Liver (tissue), 9 donors: ENCODE measurements around the gene ANKRD9. TPM values are rescaled to one million over a fixed set of nuclear protein-coding genes. Genes with fewer than 3 reads are reported as not detected.

Experiments used
- DNase-seq: peaks from one replicate; pipeline ENCODE4 v3.0.0-alpha.2; 2017; ENCODE audit warnings: low spot score
- H3K27ac ChIP-seq, 2 donors: one replicate each; pipeline ENCODE4 v1.7.0; 2013; ENCODE audit warnings: inconsistent platforms in 2 of 2, low read length in 2 of 2, control low read depth in 1 of 2, low read depth in 1 of 2, mild to moderate bottlenecking in 1 of 2
- H3K27me3 ChIP-seq, 4 donors: one replicate each; pipeline versions ENCODE4 v1.6.1 to v1.7.0; 2013; ENCODE audit warnings: low read length in 3 of 4, inconsistent platforms in 1 of 4, mild to moderate bottlenecking in 1 of 4, moderate library complexity in 1 of 4; ENCODE audit not compliant: control insufficient read depth in 4 of 4, insufficient read depth in 4 of 4
- H3K36me3 ChIP-seq, 4 donors: one replicate each; pipeline versions ENCODE4 v1.6.1 to v1.7.0; 2013; ENCODE audit warnings: low read length in 3 of 4, mild to moderate bottlenecking in 3 of 4, low read depth in 1 of 4, moderate library complexity in 1 of 4; ENCODE audit not compliant: control insufficient read depth in 4 of 4, insufficient read depth in 3 of 4
- H3K4me1 ChIP-seq, 4 donors: one replicate each; pipeline versions ENCODE4 v1.6.1 to v1.7.0; 2013; ENCODE audit warnings: low read length in 3 of 4, mild to moderate bottlenecking in 3 of 4, moderate library complexity in 1 of 4; ENCODE audit not compliant: control insufficient read depth in 4 of 4, insufficient read depth in 4 of 4
- H3K4me3 ChIP-seq, 3 donors: one replicate each; pipeline versions ENCODE4 v1.6.1 to v1.7.0; 2013; ENCODE audit warnings: low read length in 3 of 3, control low read depth in 1 of 3, low read depth in 1 of 3, mild to moderate bottlenecking in 1 of 3
- H3K9ac ChIP-seq, 2 donors: one replicate each; pipeline ENCODE4 v1.7.0; 2013; ENCODE audit warnings: low read length in 2 of 2, mild to moderate bottlenecking in 2 of 2, moderate library complexity in 2 of 2, control low read depth in 1 of 2, low read depth in 1 of 2
- H3K9me3 ChIP-seq, 4 donors: one replicate each; pipeline versions ENCODE4 v1.6.1 to v1.7.0; 2013; ENCODE audit warnings: low read length in 3 of 4; ENCODE audit not compliant: control insufficient read depth in 4 of 4
- ATF3 ChIP-seq: IDR thresholded peaks from 2 replicates; pipeline ENCODE4 v1.6.1; 2016; ENCODE audit warnings: antibody characterized with exemption
- EGR1 ChIP-seq, 2 donors: IDR thresholded peaks; 2 replicates each; pipeline ENCODE4 v1.6.1; 2016 to 2018; ENCODE audit warnings: antibody characterized with exemption in 2 of 2, low read depth in 2 of 2
- FOXA1 ChIP-seq: IDR thresholded peaks from 2 replicates; pipeline ENCODE4 v1.6.1; 2016; ENCODE audit warnings: antibody characterized with exemption
- FOXA2 ChIP-seq: IDR thresholded peaks from 2 replicates; pipeline ENCODE4 v1.6.1; 2016; ENCODE audit warnings: antibody characterized with exemption
- GABPA ChIP-seq, 2 donors: IDR thresholded peaks in 1 of 2; conservative IDR thresholded peaks in 1 of 2; 2 replicates each; pipeline ENCODE4 v1.6.1; 2016; ENCODE audit warnings: antibody characterized with exemption in 2 of 2, mild to moderate bottlenecking in 1 of 2, moderate library complexity in 1 of 2
- HNF4A ChIP-seq, 2 donors: conservative IDR thresholded peaks; 2 replicates each; pipeline ENCODE4 v1.6.1; 2016; ENCODE audit warnings: antibody characterized with exemption in 2 of 2, mild to moderate bottlenecking in 2 of 2
- HNF4G ChIP-seq: IDR thresholded peaks from 2 replicates; pipeline ENCODE4 v1.6.1; 2016; ENCODE audit warnings: antibody characterized with exemption
- JUND ChIP-seq, 2 donors: IDR thresholded peaks; 2 replicates each; pipeline ENCODE4 v1.6.1; 2016; ENCODE audit warnings: antibody characterized with exemption in 2 of 2
- NR2F2 ChIP-seq: IDR thresholded peaks from 2 replicates; pipeline ENCODE4 v1.6.1; 2016; ENCODE audit warnings: antibody characterized with exemption
- RXRA ChIP-seq, 2 donors: IDR thresholded peaks; 2 replicates each; pipeline ENCODE4 v1.6.1; 2017 to 2018; ENCODE audit warnings: antibody characterized with exemption in 2 of 2, mild to moderate bottlenecking in 1 of 2
- SP1 ChIP-seq: IDR thresholded peaks from 2 replicates; pipeline ENCODE4 v1.6.1; 2018; ENCODE audit warnings: antibody characterized with exemption, mild to moderate bottlenecking
- TAF1 ChIP-seq: conservative IDR thresholded peaks from 2 replicates; pipeline ENCODE4 v1.6.1; 2016; ENCODE audit warnings: antibody characterized with exemption, mild to moderate bottlenecking
- ZBTB33 ChIP-seq: IDR thresholded peaks from 2 replicates; pipeline ENCODE4 v1.6.1; 2016; ENCODE audit warnings: antibody characterized with exemption
- WGBS: extraction: QIAGEN DNeasy Blood & Tissue Kit; methylation state at CpG from one replicate; pipeline ENCODE4 v1.1.7; 2013; 5-methylcytosine and 5-hydroxymethylcytosine counted together
- polyA plus RNA-seq, 2 donors: library from polyadenylated mRNA; stranded (reverse) in 1 of 2; unstranded in 1 of 2; fragments of 200-250 nt in 1 of 2; fragments of >200 nt in 1 of 2; fragmentation: Nextera tagmentation in 1 of 2; extraction: Ambion mirVana in 1 of 2; gene quantifications; one replicate each; pipeline versions ENCODE4 v1.2.1 to v1.2.3, GENCODE V29; 2013 to 2015
- total RNA-seq, 2 donors: library from RNA; depleted of rRNA; stranded (reverse); fragments of >200 nt; gene quantifications; one replicate each; pipeline ENCODE4 v1.2.3, GENCODE V29; 2014
- TF ChIP-seq, protein P1 (sequence below): IDR thresholded peaks from 2 replicates; pipeline ENCODE4 v1.6.1; 2016; ENCODE audit warnings: antibody characterized with exemption, mild to moderate bottlenecking
- donor health status: healthy.
- donor health status: healthy.
- donor health status: healthy.
- donor health status: healthy.
- donor health status: healthy.

The ANKRD9 gene
- total and polyA plus RNA-seq, 4 donors, result 1.5 to 67.5 (median 7.5) TPM

DNA sequence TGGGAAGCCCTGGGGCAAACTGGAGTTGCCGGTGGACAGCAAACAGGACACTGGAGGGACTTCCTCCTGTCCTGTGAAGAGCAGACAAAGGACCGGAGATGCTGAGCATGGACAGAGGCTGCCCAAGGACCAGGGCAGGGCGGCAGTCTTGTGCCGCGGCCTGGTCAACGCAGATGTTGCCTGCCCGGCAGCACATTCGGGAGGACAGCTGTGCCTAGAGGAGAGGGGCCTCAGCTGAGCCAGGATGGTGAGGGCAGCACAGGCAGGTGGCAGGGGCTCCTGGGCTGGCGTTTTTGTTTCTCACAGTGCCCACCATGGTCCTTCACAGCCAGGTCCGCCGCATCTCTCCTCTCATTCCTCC, 13.3 kb downstream of the ANKRD9 start:
- DNase-seq, result no peak
- peaks cover 0 to 3% (median 0%) of the 10 kb centered on the region in 4 donors for H3K4me1 ChIP-seq
- no peak overlapping the region for H3K9ac ChIP-seq
- no peak overlapping the region for H3K27ac ChIP-seq
- H3K36me3 ChIP-seq, result peaks cover 0 to 15% (median 3%) of the 10 kb centered on the region in 4 donors
- no peak overlapping the region for H3K4me3 ChIP-seq
- no peaks in the 10 kb centered on the region for H3K27me3 ChIP-seq
- no peak for TF ChIP-seq EGR1 (IDR thresholded peaks at IDR 0.05; ENCODE audit: low read depth in 2 of 2)
- TF ChIP-seq HNF4G, result no peak
- no peak for TF ChIP-seq JUND (IDR thresholded peaks at IDR 0.05)
- no peak for TF ChIP-seq FOXA1
- TF ChIP-seq NR2F2, result no peak
- no peak for TF ChIP-seq HNF4A (conservative IDR thresholded peaks at IDR 0.05)
- TF ChIP-seq, protein P1, sequence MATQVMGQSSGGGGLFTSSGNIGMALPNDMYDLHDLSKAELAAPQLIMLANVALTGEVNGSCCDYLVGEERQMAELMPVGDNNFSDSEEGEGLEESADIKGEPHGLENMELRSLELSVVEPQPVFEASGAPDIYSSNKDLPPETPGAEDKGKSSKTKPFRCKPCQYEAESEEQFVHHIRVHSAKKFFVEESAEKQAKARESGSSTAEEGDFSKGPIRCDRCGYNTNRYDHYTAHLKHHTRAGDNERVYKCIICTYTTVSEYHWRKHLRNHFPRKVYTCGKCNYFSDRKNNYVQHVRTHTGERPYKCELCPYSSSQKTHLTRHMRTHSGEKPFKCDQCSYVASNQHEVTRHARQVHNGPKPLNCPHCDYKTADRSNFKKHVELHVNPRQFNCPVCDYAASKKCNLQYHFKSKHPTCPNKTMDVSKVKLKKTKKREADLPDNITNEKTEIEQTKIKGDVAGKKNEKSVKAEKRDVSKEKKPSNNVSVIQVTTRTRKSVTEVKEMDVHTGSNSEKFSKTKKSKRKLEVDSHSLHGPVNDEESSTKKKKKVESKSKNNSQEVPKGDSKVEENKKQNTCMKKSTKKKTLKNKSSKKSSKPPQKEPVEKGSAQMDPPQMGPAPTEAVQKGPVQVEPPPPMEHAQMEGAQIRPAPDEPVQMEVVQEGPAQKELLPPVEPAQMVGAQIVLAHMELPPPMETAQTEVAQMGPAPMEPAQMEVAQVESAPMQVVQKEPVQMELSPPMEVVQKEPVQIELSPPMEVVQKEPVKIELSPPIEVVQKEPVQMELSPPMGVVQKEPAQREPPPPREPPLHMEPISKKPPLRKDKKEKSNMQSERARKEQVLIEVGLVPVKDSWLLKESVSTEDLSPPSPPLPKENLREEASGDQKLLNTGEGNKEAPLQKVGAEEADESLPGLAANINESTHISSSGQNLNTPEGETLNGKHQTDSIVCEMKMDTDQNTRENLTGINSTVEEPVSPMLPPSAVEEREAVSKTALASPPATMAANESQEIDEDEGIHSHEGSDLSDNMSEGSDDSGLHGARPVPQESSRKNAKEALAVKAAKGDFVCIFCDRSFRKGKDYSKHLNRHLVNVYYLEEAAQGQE, result no peak
- no peak for TF ChIP-seq RXRA (IDR thresholded peaks at IDR 0.05)
- WGBS, result 92% methylated on average over 11 of the region's 11 CpGs
- H3K9me3 ChIP-seq, result no peaks in the 10 kb centered on the region

DNA sequence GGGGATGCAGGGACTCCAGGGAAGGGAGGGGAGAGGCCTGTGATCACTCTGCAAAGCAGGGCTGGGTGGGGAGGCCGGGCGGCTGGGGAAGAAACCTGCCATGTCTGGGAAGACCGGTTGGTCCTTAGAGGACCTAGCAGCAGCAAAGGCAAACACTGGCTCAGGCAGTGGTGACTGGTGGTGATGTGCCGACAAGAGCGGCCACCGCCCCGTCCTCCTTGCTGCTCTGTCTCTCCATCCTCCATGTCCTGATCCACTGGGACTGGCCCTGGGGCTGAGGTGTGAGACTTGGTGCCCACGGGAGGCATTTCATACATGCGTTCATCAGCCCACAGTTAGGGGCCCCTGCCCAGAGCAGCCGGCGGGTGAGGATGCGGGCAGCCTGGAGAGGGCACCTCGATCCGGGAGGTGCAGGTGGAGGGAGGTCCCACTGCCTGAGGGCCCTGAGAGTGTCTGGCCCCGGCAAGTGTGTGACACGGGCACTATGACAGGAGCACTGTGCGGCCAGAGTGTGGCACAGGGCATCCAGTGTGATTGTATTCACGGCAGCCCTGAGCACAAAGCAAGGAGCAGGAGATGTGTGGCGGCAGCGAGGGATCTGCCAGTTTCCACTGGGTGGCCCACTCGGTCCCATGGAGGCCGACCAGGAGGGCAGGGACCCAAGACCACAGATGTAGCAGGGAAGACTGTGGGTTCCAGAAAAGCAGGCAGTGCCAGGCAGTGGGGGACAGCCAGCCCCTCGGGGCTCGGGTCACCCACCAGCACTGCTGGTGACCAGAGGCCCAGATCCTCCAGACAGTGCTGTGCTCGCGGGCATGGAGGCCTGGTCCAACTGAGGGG, 13.9 kb downstream of the ANKRD9 start:
- H3K27me3 ChIP-seq, result no peaks in the 10 kb centered on the region
- WGBS, result 97% methylated on average over 26 of the region's 26 CpGs
- peaks cover 0 to under 1% (median 0%) of the 10 kb centered on the region in 4 donors for H3K4me1 ChIP-seq
- no peak for DNase-seq
- H3K9me3 ChIP-seq, result no peaks in the 10 kb centered on the region
- no peak overlapping the region for H3K27ac ChIP-seq
- no peak overlapping the region for H3K9ac ChIP-seq
- peaks cover 0 to 15% (median 3%) of the 10 kb centered on the region in 4 donors for H3K36me3 ChIP-seq
- no peak overlapping the region for H3K4me3 ChIP-seq
- TF ChIP-seq SP1, result no peak
- no peak for TF ChIP-seq HNF4A (conservative IDR thresholded peaks at IDR 0.05)
- no peak for TF ChIP-seq FOXA2
- no peak for TF ChIP-seq TAF1
- no peak for TF ChIP-seq FOXA1
- no peak for TF ChIP-seq ZBTB33
- TF ChIP-seq ATF3, result no peak
- TF ChIP-seq, protein P1, result no peak
- TF ChIP-seq EGR1 (IDR thresholded peaks at IDR 0.05; ENCODE audit: low read depth in 2 of 2), result no peak
- no peak for TF ChIP-seq RXRA (IDR thresholded peaks at IDR 0.05)
- TF ChIP-seq GABPA (IDR thresholded peaks at IDR 0.05 in 1 of 2, conservative IDR thresholded peaks at IDR 0.05 in 1 of 2), result no peak
